ENCODE results near the gene PIP5K1A.

The PIP5K1A gene

GRCh38 chr1:151293093-151293492 lies 94.7 kb downstream of the PIP5K1A start:
- ChIA-PET POLR2A (interaction anchor here (0.8 to 3.5 kb wide), 6 partner anchors 8 to 107 kb away, joined by 3 to 20 read pairs (median 4); partner anchors contain the start of genes PSMB4 and ZNF687), CTCF (interaction anchor here (0.5 to 11.2 kb wide), 3 partner anchors 14 to 251 kb away, joined by 3 to 105 read pairs (median 3); no protein-coding TSS in a partner anchor)
- no peak for TF ChIP-seq TARDBP (IDR thresholded peaks at IDR 0.05)
- TF ChIP-seq ZNF384 (IDR thresholded peaks at IDR 0.05): no peak
- no peak for TF ChIP-seq FOXA1 (IDR thresholded peaks at IDR 0.05)
- no peak for DNase-seq (ENCODE audit: extremely low spot score)

DNA sequence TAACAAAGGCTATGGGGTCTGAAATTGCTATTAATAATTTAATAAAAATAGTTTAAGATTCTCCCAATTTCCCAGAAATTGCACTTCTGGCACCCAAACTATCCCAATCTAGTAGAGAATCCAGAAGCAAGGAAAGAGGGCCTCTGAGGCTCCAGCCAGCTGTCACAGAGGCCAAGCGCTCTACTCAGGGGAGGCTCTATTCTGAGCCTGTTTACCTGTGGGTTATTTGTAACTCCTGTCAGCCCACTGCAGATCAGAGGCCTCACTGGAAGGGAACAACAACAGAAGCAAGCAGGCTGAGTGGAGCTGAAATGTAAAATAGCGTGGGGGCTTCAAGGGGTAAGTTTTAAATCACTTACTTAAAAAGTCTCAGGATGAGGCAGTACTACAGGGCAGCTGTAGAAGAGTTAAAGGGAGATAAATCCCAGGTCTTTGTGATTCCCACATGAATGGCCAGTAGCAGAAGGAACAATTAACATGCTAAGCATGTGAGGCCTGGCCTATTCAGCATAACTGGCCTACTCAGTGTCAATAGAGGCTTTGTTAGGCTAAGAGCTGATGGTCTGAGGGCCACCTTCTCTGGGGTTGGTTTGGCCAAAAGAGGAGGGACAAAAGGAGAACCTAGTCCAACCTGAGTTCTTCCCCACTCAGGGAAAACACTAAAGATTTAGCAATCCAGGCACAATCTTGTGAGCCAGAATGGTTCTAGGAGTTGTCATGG lies 96.5 kb downstream of the PIP5K1A start:
- CTCF ChIA-PET: interaction anchor here (11.2 kb wide), 1 partner anchor 46 kb away, joined by 105 read pairs; no protein-coding TSS in a partner anchor
- no peak for TF ChIP-seq TARDBP (IDR thresholded peaks at IDR 0.05)
- no peak for TF ChIP-seq ELF4 (IDR thresholded peaks at IDR 0.05)
- no peak for TF ChIP-seq FOXK2 (IDR thresholded peaks at IDR 0.05)
- no peak for TF ChIP-seq FOXM1 (IDR thresholded peaks at IDR 0.05; ENCODE audit: borderline replicate concordance)
- TF ChIP-seq L3MBTL2 (conservative IDR thresholded peaks at IDR 0.05): no peak
- TF ChIP-seq SUZ12 (IDR thresholded peaks at IDR 0.05): no peak
- TF ChIP-seq, protein P1, sequence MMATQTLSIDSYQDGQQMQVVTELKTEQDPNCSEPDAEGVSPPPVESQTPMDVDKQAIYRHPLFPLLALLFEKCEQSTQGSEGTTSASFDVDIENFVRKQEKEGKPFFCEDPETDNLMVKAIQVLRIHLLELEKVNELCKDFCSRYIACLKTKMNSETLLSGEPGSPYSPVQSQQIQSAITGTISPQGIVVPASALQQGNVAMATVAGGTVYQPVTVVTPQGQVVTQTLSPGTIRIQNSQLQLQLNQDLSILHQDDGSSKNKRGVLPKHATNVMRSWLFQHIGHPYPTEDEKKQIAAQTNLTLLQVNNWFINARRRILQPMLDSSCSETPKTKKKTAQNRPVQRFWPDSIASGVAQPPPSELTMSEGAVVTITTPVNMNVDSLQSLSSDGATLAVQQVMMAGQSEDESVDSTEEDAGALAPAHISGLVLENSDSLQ (IDR thresholded peaks at IDR 0.05): no peak
- no peak for TF ChIP-seq BHLHE40 (IDR thresholded peaks at IDR 0.05; ENCODE audit: borderline replicate concordance)
- TF ChIP-seq NFRKB (IDR thresholded peaks at IDR 0.05): no peak
- TF ChIP-seq CTBP1 (IDR thresholded peaks at IDR 0.05; ENCODE audit: borderline replicate concordance): no peak
- no peak for TF ChIP-seq LEF1 (IDR thresholded peaks at IDR 0.05; ENCODE audit: borderline replicate concordance)
- TF ChIP-seq ARNT (IDR thresholded peaks at IDR 0.05): no peak
- TF ChIP-seq HDGF (IDR thresholded peaks at IDR 0.05; ENCODE audit: borderline replicate concordance): no peak
- no peak for TF ChIP-seq FOXA1 (IDR thresholded peaks at IDR 0.05)
- TF ChIP-seq ZNF384 (IDR thresholded peaks at IDR 0.05): no peak
- TF ChIP-seq SP1 (IDR thresholded peaks at IDR 0.05): no peak
- no peak for DNase-seq (ENCODE audit: extremely low spot score)

More for the DNA sequence above, 96.5 kb downstream of the PIP5K1A start:
- POLR2A ChIA-PET: interaction anchor here (1.2 to 3.5 kb wide), 6 partner anchors 11 to 105 kb away, joined by 3 to 20 read pairs (median 11); partner anchors contain the start of genes PSMB4 and ZNF687

Measured in HEK293T (cell line).